SK-N-SH treated with all-trans-retinoic acid at 6 μM for 48 hours (cell line): ENCODE results near the gene NEU4.
"Not testable (repeated sequence)": the region's sequence is repeated elsewhere in the genome, so short reads cannot be mapped to it uniquely, and the experiment has no call there.

Experiments
- ATAC-seq: fragments of 200-7000 bp; cut with Tn5 transposase; 3 replicates; pipeline ENCODE4 v1.9.1; 2020; ENCODE audit warnings: mild to moderate bottlenecking, moderate library complexity
- BACH2 ChIP-seq: fragments of 250-450 bp; sonication (Bioruptor Pico); IDR thresholded peaks from 2 replicates; pipeline ENCODE4 v1.9.0; 2021; ENCODE audit warnings: mild to moderate bottlenecking, borderline replicate concordance
- CSDC2 ChIP-seq: fragments of 250-450 bp; sonication (Bioruptor Pico); IDR thresholded peaks from 2 replicates; pipeline ENCODE4 v1.5.0; 2020; ENCODE audit warnings: mild to moderate bottlenecking, moderate library complexity
- CSRNP3 ChIP-seq: fragments of 250-450 bp; sonication (Bioruptor Pico); IDR thresholded peaks from 2 replicates; pipeline ENCODE4 v1.5.1; 2021; ENCODE audit warnings: mild to moderate bottlenecking, moderate library complexity
- ESRRG ChIP-seq: fragments of 250-450 bp; sonication (Bioruptor Pico); IDR thresholded peaks from 2 replicates; pipeline ENCODE4 v1.6.1; 2021; ENCODE audit warnings: mild to moderate bottlenecking
- GLIS3 ChIP-seq: fragments of 250-450 bp; sonication (Bioruptor Pico); IDR thresholded peaks from 2 replicates; pipeline ENCODE4 v1.5.0; 2020; ENCODE audit warnings: mild to moderate bottlenecking, moderate library complexity
- ISL1 ChIP-seq: fragments of 250-450 bp; sonication (Bioruptor Pico); IDR thresholded peaks from 2 replicates; pipeline ENCODE4 v2.1.2; 2022; ENCODE audit warnings: mild to moderate bottlenecking, moderate library complexity
- OSR1 ChIP-seq: fragments of 250-450 bp; sonication (Bioruptor Pico); IDR thresholded peaks from 2 replicates; pipeline ENCODE4 v1.8.0; 2022; ENCODE audit warnings: moderate library complexity, mild to moderate bottlenecking, inconsistent platforms
- PPARA ChIP-seq: fragments of 250-450 bp; sonication (Bioruptor Pico); IDR thresholded peaks from 2 replicates; pipeline ENCODE4 v1.5.0; 2020; ENCODE audit warnings: mild to moderate bottlenecking, borderline replicate concordance
- RARB ChIP-seq: fragments of 250-450 bp; sonication (Bioruptor Pico); IDR thresholded peaks from 2 replicates; pipeline ENCODE4 v1.8.0; 2021; ENCODE audit warnings: mild to moderate bottlenecking, moderate library complexity
- SNAI2 ChIP-seq: fragments of 250-450 bp; sonication (Bioruptor Pico); IDR thresholded peaks from 2 replicates; pipeline ENCODE4 v1.5.0; 2020; ENCODE audit warnings: mild to moderate bottlenecking, moderate library complexity
- TCF4 ChIP-seq: fragments of 250-450 bp; sonication (Bioruptor Pico); IDR thresholded peaks from 2 replicates; pipeline ENCODE4 v1.8.0; 2021; ENCODE audit warnings: mild to moderate bottlenecking, moderate library complexity, borderline replicate concordance
- TOX ChIP-seq: fragments of 250-450 bp; sonication (Bioruptor Pico); IDR thresholded peaks from 2 replicates; pipeline ENCODE4 v1.8.0; 2021; ENCODE audit warnings: mild to moderate bottlenecking, moderate library complexity, borderline replicate concordance
- ZC3H10 ChIP-seq: fragments of 250-450 bp; sonication (Bioruptor Pico); IDR thresholded peaks from 2 replicates; pipeline ENCODE4 v1.5.1; 2021; ENCODE audit warnings: mild to moderate bottlenecking, moderate library complexity
- ZFP3 ChIP-seq: fragments of 250-450 bp; sonication (Bioruptor Pico); IDR thresholded peaks from 2 replicates; pipeline ENCODE4 v1.5.0; 2020; ENCODE audit warnings: mild to moderate bottlenecking, moderate library complexity
- ZFP30 ChIP-seq: fragments of 450-650 bp; formaldehyde crosslinking; IDR thresholded peaks from 2 replicates; pipeline ENCODE4 v1.5.0; 2022; ENCODE audit warnings: mild to moderate bottlenecking, moderate library complexity
- ZNF565 ChIP-seq: fragments of 450-650 bp; formaldehyde crosslinking; conservative IDR thresholded peaks from 2 replicates; pipeline ENCODE4 v1.5.0; 2020; ENCODE audit warnings: low read depth, mild to moderate bottlenecking, moderate library complexity
- ZNF8 ChIP-seq: fragments of 450-650 bp; formaldehyde crosslinking; IDR thresholded peaks from 2 replicates; pipeline ENCODE4 v1.5.0; 2020; ENCODE audit warnings: mild to moderate bottlenecking, moderate library complexity
- TF ChIP-seq, protein P1 (sequence below): fragments of 250-450 bp; sonication (Bioruptor Pico); IDR thresholded peaks from 2 replicates; pipeline ENCODE4 v1.8.0; 2021; ENCODE audit warnings: low read depth, mild to moderate bottlenecking, moderate library complexity, borderline replicate concordance
- TF ChIP-seq, protein P2 (sequence below): fragments of 250-450 bp; sonication (Bioruptor Pico); IDR thresholded peaks from 2 replicates; pipeline ENCODE4 v1.5.0; 2020; ENCODE audit warnings: mild to moderate bottlenecking, moderate library complexity
- TF ChIP-seq, protein P3 (sequence below): fragments of 250-450 bp; sonication (Bioruptor Pico); IDR thresholded peaks from 2 replicates; pipeline ENCODE4 v1.5.1; 2020; ENCODE audit warnings: low read depth, mild to moderate bottlenecking, moderate library complexity
- TF ChIP-seq, protein P4 (sequence below): fragments of 250-450 bp; sonication (Bioruptor Pico); IDR thresholded peaks from 2 replicates; pipeline ENCODE4 v1.8.0; 2020; ENCODE audit warnings: mild to moderate bottlenecking, moderate library complexity, borderline replicate concordance

The NEU4 gene

GRCh38 chr2:241788135-241788534, 20.9 kb upstream of the NEU4 start:
- ATAC-seq = no peak
- TF ChIP-seq ZFP30 (CRISPR knock-in tag) (no peak), PPARA (CRISPR knock-in tag) (no peak), RARB (CRISPR knock-in tag) (no peak), OSR1 (CRISPR knock-in tag) (no peak), GLIS3 (CRISPR knock-in tag) (no peak), ESRRG (CRISPR knock-in tag) (no peak), ZFP3 (CRISPR knock-in tag) (no peak), CSRNP3 (no peak), TOX (CRISPR knock-in tag) (no peak), ZC3H10 (no peak), ISL1 (no peak), BACH2 (CRISPR knock-in tag) (no peak), TCF4 (CRISPR knock-in tag) (no peak), ZNF565 (CRISPR knock-in tag) (no peak), ZNF8 (CRISPR knock-in tag) (no peak), CSDC2 (CRISPR knock-in tag) (no peak)
- TF ChIP-seq, protein P1, sequence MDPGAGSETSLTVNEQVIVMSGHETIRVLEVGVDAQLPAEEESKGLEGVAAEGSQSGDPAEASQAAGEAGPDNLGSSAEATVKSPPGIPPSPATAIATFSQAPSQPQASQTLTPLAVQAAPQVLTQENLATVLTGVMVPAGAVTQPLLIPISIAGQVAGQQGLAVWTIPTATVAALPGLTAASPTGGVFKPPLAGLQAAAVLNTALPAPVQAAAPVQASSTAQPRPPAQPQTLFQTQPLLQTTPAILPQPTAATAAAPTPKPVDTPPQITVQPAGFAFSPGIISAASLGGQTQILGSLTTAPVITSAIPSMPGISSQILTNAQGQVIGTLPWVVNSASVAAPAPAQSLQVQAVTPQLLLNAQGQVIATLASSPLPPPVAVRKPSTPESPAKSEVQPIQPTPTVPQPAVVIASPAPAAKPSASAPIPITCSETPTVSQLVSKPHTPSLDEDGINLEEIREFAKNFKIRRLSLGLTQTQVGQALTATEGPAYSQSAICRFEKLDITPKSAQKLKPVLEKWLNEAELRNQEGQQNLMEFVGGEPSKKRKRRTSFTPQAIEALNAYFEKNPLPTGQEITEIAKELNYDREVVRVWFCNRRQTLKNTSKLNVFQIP = no peak
- TF ChIP-seq, protein P2, sequence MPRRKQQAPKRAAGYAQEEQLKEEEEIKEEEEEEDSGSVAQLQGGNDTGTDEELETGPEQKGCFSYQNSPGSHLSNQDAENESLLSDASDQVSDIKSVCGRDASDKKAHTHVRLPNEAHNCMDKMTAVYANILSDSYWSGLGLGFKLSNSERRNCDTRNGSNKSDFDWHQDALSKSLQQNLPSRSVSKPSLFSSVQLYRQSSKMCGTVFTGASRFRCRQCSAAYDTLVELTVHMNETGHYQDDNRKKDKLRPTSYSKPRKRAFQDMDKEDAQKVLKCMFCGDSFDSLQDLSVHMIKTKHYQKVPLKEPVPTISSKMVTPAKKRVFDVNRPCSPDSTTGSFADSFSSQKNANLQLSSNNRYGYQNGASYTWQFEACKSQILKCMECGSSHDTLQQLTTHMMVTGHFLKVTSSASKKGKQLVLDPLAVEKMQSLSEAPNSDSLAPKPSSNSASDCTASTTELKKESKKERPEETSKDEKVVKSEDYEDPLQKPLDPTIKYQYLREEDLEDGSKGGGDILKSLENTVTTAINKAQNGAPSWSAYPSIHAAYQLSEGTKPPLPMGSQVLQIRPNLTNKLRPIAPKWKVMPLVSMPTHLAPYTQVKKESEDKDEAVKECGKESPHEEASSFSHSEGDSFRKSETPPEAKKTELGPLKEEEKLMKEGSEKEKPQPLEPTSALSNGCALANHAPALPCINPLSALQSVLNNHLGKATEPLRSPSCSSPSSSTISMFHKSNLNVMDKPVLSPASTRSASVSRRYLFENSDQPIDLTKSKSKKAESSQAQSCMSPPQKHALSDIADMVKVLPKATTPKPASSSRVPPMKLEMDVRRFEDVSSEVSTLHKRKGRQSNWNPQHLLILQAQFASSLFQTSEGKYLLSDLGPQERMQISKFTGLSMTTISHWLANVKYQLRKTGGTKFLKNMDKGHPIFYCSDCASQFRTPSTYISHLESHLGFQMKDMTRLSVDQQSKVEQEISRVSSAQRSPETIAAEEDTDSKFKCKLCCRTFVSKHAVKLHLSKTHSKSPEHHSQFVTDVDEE = no peak
- TF ChIP-seq, protein P3, sequence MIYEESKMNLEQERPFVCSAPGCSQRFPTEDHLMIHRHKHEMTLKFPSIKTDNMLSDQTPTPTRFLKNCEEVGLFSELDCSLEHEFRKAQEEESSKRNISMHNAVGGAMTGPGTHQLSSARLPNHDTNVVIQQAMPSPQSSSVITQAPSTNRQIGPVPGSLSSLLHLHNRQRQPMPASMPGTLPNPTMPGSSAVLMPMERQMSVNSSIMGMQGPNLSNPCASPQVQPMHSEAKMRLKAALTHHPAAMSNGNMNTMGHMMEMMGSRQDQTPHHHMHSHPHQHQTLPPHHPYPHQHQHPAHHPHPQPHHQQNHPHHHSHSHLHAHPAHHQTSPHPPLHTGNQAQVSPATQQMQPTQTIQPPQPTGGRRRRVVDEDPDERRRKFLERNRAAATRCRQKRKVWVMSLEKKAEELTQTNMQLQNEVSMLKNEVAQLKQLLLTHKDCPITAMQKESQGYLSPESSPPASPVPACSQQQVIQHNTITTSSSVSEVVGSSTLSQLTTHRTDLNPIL = no peak

DNA sequence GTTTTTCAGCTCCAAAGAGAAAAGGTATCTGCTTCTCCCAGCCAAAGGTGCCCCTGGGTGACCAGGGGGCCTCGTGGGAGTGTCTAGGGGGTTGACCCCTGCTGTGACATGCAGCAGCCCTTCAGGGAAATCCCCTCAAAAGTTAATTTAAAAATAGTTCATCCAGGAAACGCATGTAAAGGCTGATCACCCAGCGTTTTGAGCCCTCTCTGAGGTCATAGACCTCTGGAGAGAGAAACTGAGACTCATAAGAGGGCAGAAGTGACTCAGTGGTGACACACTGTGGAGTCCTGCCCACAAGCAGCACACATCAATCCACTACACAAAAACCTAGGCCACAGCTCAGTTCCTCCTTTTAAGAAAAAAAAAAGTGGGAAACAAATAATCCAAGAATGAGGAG, 20.4 kb upstream of the NEU4 start:
- ATAC-seq = no peak

DNA sequence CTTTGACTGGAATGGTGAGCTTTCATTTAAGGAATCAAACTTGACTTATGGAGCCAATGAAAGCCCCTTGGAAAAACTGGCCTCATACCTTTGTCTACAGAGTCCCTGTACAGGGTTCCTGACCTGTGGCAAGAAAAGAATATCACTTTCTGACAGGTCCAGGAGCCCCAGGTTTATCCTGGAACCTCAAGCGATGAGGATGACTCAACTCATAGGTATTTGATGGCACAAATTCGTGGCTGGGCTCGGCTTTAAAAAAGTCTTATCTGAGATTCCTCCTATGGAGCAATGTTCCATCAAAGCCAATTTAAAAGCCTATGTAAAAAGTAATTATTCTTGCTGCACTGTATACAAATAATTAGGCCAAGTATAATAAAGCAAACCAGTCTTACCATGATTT, 17.6 kb upstream of the NEU4 start:
- ATAC-seq = not testable (repeated sequence)

More for the DNA sequence above, 20.4 kb upstream of the NEU4 start:
- TF ChIP-seq SNAI2 (CRISPR knock-in tag) (no peak), ZFP30 (CRISPR knock-in tag) (no peak), ISL1 (no peak), OSR1 (CRISPR knock-in tag) (no peak), ZNF8 (CRISPR knock-in tag) (no peak)
- TF ChIP-seq, protein P4, sequence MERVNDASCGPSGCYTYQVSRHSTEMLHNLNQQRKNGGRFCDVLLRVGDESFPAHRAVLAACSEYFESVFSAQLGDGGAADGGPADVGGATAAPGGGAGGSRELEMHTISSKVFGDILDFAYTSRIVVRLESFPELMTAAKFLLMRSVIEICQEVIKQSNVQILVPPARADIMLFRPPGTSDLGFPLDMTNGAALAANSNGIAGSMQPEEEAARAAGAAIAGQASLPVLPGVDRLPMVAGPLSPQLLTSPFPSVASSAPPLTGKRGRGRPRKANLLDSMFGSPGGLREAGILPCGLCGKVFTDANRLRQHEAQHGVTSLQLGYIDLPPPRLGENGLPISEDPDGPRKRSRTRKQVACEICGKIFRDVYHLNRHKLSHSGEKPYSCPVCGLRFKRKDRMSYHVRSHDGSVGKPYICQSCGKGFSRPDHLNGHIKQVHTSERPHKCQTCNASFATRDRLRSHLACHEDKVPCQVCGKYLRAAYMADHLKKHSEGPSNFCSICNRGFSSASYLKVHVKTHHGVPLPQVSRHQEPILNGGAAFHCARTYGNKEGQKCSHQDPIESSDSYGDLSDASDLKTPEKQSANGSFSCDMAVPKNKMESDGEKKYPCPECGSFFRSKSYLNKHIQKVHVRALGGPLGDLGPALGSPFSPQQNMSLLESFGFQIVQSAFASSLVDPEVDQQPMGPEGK (CRISPR knock-in tag) = no peak
- TF ChIP-seq, protein P3 = no peak
